ENCODE data around the gene CNPY2. TPM values are rescaled to one million over a fixed set of nuclear protein-coding genes. Genes with fewer than 3 reads are reported as not detected.

The CNPY2 gene
- total and polyA plus RNA-seq, 3 donors from 2014 or later = 62.4 to 82.5 (median 63.3) TPM

DNA sequence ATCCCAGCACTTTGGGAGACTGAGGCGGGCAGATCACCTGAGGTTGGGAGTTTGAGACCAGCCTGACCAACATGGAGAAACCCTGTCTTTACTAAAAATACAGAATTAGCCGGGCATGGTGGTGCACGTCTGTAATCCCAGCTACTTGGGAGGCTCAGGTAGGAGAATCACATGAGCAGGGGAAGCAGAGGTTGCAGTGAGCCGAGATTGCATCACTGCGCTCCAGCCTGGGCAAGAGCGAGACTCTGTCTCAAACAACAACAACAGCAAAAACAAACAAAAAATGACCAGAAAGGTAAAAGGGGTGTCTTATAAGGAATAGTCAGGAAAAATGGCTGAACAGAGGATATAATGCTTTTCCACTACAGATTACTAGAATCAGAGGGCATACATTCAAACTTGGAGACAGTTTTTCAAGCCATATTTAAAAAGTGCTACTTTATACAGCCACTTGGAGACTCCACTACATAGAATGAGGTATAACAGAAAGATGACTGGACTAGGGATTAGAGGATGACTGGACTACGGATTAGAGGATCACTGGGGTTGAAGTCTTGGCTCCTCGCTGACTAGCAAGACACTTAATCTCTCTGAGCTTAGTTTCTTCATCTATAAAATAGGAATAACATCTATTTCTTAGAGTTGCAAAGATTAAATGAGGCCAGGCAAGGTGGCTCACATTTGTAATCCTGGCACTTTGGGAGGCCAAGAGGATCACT, 10.8 kb downstream of the CNPY2 start:
- WGBS, 2 donors = 92% methylated on average over 7 to 8 of the region's 8 CpGs
- no peak for TF ChIP-seq POLR2A (IDR thresholded peaks at IDR 0.05)
- no peaks in the 10 kb centered on the region for H3K36me3 ChIP-seq (ENCODE audit: low read depth, missing control alignments)
- H3K4me1 ChIP-seq = peaks cover 13% of the 10 kb centered on the region
- H3K4me3 ChIP-seq = no peak overlapping the region
- intact Hi-C loops (cut with DNase I; ENCODE audit: low total_unique reads) = no loop called here
- H3K9me3 ChIP-seq = no peaks in the 10 kb centered on the region
- H3K27ac ChIP-seq = no peak overlapping the region
- H3K27me3 ChIP-seq = no peaks in the 10 kb centered on the region
- DNase-seq = no peak

DNA sequence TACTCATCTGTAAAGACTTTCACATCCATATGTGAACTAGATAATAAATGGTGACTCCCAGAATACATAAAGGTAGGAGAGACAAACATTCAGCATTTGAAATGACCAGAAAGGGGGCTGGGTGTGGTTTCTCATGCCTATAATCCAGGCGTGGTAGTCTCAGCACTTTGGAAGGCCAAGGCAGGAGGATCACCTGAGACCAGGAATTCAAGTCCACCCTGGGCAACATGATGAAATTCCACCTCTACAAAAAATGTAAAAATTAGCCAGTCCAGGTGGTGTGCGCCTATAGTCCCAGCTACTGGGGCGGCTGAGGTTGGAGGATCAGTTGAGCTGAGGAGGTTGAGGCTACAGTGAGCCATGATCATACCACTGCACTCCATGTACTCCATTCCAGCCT, 11.5 kb downstream of the CNPY2 start:
- TF ChIP-seq POLR2A (IDR thresholded peaks at IDR 0.05) = no peak
- TF ChIP-seq, protein P1, sequence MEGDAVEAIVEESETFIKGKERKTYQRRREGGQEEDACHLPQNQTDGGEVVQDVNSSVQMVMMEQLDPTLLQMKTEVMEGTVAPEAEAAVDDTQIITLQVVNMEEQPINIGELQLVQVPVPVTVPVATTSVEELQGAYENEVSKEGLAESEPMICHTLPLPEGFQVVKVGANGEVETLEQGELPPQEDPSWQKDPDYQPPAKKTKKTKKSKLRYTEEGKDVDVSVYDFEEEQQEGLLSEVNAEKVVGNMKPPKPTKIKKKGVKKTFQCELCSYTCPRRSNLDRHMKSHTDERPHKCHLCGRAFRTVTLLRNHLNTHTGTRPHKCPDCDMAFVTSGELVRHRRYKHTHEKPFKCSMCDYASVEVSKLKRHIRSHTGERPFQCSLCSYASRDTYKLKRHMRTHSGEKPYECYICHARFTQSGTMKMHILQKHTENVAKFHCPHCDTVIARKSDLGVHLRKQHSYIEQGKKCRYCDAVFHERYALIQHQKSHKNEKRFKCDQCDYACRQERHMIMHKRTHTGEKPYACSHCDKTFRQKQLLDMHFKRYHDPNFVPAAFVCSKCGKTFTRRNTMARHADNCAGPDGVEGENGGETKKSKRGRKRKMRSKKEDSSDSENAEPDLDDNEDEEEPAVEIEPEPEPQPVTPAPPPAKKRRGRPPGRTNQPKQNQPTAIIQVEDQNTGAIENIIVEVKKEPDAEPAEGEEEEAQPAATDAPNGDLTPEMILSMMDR (IDR thresholded peaks at IDR 0.05) = no peak
- H3K27me3 ChIP-seq = no peaks in the 10 kb centered on the region
- H3K36me3 ChIP-seq (ENCODE audit: low read depth, missing control alignments) = no peaks in the 10 kb centered on the region
- H3K9me3 ChIP-seq = no peaks in the 10 kb centered on the region
- intact Hi-C loops (cut with DNase I; ENCODE audit: low total_unique reads) = no loop called here
- no peak for DNase-seq
- peaks cover 14% of the 10 kb centered on the region for H3K4me1 ChIP-seq
- H3K27ac ChIP-seq = no peak overlapping the region
- no peak overlapping the region for H3K4me3 ChIP-seq
- 89 to 93% methylated on average over 3 of the region's 3 CpGs for WGBS, 2 donors

DNA sequence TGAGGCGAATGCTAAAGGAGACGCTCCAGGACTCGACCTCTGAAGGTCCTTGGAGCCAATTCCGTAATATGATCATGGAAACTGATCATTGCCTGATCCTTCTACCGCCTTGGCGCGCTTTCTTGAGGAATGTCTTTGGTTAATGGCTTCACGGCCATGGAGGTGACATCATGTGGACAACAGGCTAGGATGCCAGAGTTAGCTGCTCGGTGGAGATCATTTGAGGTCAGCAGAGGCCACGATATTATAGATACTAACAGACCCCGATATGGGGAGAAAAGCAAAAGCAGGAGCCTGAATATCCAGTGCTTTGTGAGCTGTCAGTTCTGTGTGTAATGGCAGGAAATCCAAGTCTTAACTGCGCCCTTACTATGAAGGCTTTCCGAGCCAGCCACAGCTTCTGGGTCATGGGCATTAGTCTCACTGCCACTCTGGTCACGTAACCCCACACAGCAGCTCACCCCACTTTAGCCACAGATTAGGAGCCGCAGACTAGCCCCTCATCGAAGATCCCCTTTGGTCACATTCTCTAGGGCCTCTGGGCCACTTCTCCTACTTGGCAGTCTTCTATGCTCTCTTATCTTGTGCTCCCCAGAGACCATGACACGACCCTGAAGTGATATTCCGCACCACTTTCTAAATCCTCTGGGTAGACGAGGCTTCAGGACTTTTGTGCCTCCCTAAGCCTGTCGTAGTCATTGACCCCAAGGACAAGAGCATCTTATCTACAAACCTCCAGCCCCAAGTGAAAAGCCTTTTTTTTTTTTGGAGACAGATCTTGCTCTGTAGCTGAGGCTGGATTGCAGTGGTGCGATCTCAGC, 14.9 kb downstream of the CNPY2 start:
- peaks cover 25% of the 10 kb centered on the region for H3K4me1 ChIP-seq
- TF ChIP-seq, protein P1 (IDR thresholded peaks at IDR 0.05) = no peak
- TF ChIP-seq POLR2A (IDR thresholded peaks at IDR 0.05) = no peak
- H3K27me3 ChIP-seq = no peaks in the 10 kb centered on the region
- no peak for DNase-seq
- intact Hi-C loops (cut with DNase I; ENCODE audit: low total_unique reads) = no loop called here
- no peaks in the 10 kb centered on the region for H3K9me3 ChIP-seq
- H3K4me3 ChIP-seq = peak overlapping the region; percentile 78 to 83
- H3K36me3 ChIP-seq (ENCODE audit: low read depth, missing control alignments) = no peaks in the 10 kb centered on the region
- peak overlapping the region; percentile 22 to 86 for H3K27ac ChIP-seq
- WGBS, 2 donors = 18 to 28% methylated on average over 20 to 21 of the region's 21 CpGs

- peaks cover 25% of the 10 kb centered on the region for H3K4me1 ChIP-seq
- no peaks in the 10 kb centered on the region for H3K27me3 ChIP-seq
- no peaks in the 10 kb centered on the region for H3K36me3 ChIP-seq (ENCODE audit: low read depth, missing control alignments)
- H3K4me3 ChIP-seq = peak within 1 kb of the TSS; percentile 78 to 83
- no peaks in the 10 kb centered on the region for H3K9me3 ChIP-seq
- intact Hi-C loops (cut with DNase I; ENCODE audit: low total_unique reads) = no loop called here
- peak within 1 kb of the TSS; percentile 67 to 86 for H3K27ac ChIP-seq
- 0 to 1% methylated on average over 25 to 61 of the region's 63 CpGs for WGBS, 2 donors
- TF ChIP-seq, protein P1 (IDR thresholded peaks at IDR 0.05) = no peak
- TF ChIP-seq POLR2A (IDR thresholded peaks at IDR 0.05) = no peak
- peak; percentile 100 for DNase-seq
These were observed 15.7 kb downstream of the CNPY2 start, which contains the start of gene CS for GRCh38 chr12:56299853-56300643. Gene CS (minus strand): TSS chr12:56300330. CDS start chr12:56300201, 129 bp downstream.
